GM19043 (cell line): Measurements from ENCODE around the gene FTCD.
"Not testable (repeated sequence)": the region's sequence is repeated elsewhere in the genome, so short reads cannot be mapped to it uniquely, and the experiment has no call there.

Experiments used
- ATAC-seq: cut with Tn5 transposase; IDR thresholded peaks from one replicate; pipeline ENCODE4 v1.9.1; 2021; ENCODE audit warnings: low read depth; ENCODE audit not compliant: unreplicated experiment

Gene FTCD

GRCh38 chr21:46154155-46154954 lies 1.0 kb downstream of the FTCD start:
- ATAC-seq = no peak

- no peak for ATAC-seq
Measured at GRCh38 chr21:46153247-46154154, 1.9 kb downstream of the FTCD start.

- no peak for ATAC-seq
Measured at GRCh38 chr21:46152927-46153246, 2.5 kb downstream of the FTCD start.

GRCh38 chr21:46151989-46152926 lies 3.1 kb downstream of the FTCD start:
- ATAC-seq = no peak

- no peak for ATAC-seq
Measured at GRCh38 chr21:46151261-46151988, 4.0 kb downstream of the FTCD start.

GRCh38 chr21:46150491-46151121 lies 4.8 kb downstream of the FTCD start:
- ATAC-seq = no peak

GRCh38 chr21:46150073-46150472 lies 5.3 kb downstream of the FTCD start:
- no peak for ATAC-seq

GRCh38 chr21:46149205-46149901 lies 6.0 kb downstream of the FTCD start:
- ATAC-seq = no peak

GRCh38 chr21:46148106-46148505 lies 7.3 kb downstream of the FTCD start:
- ATAC-seq = no peak

GRCh38 chr21:46147429-46147828 lies 8.0 kb downstream of the FTCD start:
- not testable (repeated sequence) for ATAC-seq

GRCh38 chr21:46146856-46147255 lies 8.5 kb downstream of the FTCD start:
- no peak for ATAC-seq

- ATAC-seq = no peak
Measured at GRCh38 chr21:46145840-46146691, 9.3 kb downstream of the FTCD start.

GRCh38 chr21:46145159-46145839 lies 10.1 kb downstream of the FTCD start:
- no peak for ATAC-seq

- no peak for ATAC-seq
Measured at GRCh38 chr21:46144464-46145070, 10.8 kb downstream of the FTCD start.

- no peak for ATAC-seq
Measured at GRCh38 chr21:46142582-46143473, 12.6 kb downstream of the FTCD start.
